Measurements from ENCODE around the gene ALDH18A1.

Gene ALDH18A1

DNA sequence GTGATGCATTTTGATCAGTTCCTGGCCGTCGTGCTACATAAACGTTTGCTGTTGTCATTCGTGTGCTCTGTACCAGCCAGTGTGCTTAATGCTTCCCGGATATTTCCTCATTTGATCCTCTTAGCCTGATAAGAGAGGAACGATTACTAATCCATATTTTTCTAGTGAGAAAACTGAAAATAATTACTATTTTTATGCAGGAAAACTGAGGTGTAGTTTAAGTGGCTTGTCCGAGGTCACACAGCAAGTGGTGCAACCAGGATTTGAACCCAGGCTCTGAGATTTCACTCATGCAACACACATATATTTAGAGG is 94.7 kb downstream of the ALDH18A1 start:
- DNase-seq (ENCODE audit: insufficient read length, low spot score) (no peak), FAIRE-seq (no peak)
- TF ChIP-seq POLR2AphosphoS5 (IDR thresholded peaks at IDR 0.05; ENCODE audit: low read depth, low read length) (no peak), POU2F2 (IDR thresholded peaks at IDR 0.05; ENCODE audit: low read depth, low read length) (no peak)

DNA sequence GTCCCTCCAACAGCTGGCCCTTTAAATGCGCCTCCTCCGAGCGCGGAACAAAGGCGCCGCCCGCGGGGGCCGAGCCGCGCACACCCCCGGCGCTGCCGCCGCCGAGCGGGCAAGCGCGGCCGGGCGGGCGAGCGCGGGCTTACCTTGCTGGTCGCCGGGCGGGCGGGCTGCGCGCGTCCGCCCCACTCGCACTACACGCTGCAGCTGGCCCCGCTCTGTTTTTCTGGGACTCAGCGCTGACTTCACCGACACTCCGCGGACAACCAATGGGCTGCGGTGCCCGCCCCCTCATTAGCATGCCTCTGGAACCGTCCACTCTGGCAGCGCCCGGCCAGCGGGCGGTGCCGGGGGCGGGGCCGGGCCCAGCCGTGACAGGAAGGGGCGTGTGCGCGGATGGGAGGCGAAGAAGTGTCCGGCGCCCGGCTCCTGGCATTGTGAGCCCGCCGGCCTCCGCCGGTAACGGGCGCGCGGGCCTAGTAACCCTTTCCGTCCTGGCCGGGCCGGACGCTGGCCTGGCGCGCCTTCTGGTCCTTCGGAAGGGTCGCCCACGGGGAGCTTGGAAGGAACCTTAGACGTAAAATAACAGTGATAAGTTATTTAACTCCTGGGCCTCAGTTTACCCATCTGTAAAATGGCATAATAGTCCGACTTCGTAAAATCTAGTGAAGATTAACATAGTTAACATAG is 95.2 kb downstream of the ALDH18A1 start, which contains the start of gene SORBS1:
Gene SORBS1 (minus strand): TSS at position 195 of the 687 bp plus-strand sequence. CDS start 120,236 bp downstream, outside the sequence.
- peak; percentile 93 for FAIRE-seq
- DNase-seq (ENCODE audit: insufficient read length, low spot score) = peak; percentile 96
- no peak for TF ChIP-seq POLR2AphosphoS5 (IDR thresholded peaks at IDR 0.05; ENCODE audit: low read depth, low read length)
- no peak for TF ChIP-seq PAX5 (IDR thresholded peaks at IDR 0.05; ENCODE audit: insufficient read depth, low read length, severe bottlenecking)
- 0 out of 2 replicates have a peak, but pooled peaks have one; percentile 23 for TF ChIP-seq POU2F2 (IDR thresholded peaks at IDR 0.05; ENCODE audit: low read depth, low read length)
- TF ChIP-seq POLR2A (IDR thresholded peaks at IDR 0.05; ENCODE audit: low read depth, low read length) = no peak
- no peak for TF ChIP-seq TAF1 (IDR thresholded peaks at IDR 0.05; ENCODE audit: low read depth, low read length)

DNA sequence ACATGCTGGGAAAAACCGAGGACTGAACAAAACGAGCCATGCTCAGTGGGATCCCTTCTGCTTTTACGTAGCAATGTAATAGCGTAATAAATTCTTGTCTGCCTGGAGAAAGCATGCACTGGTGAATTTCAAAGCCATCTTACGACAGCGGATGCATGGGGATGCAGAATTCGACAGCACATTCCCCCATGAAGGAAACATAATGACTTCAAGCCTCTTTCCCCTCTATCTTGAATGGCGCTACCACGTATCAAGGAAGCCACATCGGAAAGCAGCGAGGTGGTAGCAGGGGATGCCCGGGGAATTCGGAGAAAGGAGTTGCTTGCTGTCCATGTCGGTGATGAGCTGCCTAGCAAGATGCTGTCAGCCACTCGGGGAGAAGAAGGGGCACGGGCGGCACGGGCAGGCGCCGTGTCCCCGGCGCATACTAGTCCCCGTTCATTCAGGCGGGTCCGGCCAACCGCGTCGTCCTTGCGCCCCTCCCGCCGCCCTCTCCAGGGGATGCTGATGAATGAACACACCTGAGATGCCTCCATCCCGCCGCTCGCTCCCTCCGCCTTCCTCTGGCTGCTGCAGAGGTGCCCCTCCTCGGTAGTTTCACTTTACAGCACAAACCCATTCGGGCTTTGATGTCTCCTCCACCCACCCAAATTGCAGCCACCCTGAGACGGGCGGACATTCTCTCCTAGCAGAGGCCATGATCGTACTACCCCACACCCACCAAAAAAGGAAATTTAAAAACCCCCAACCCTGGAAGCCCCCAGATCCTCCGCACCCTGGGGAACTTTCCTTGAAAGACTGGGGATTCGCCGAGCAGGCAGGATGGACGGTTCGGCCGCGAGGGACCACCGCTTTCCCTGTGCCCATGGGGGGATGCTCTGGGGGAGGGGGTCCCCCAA is 96.0 kb downstream of the ALDH18A1 start:
- peak; percentile 60 for DNase-seq (ENCODE audit: insufficient read length, low spot score)
- FAIRE-seq = no peak
- TF ChIP-seq TAF1 (IDR thresholded peaks at IDR 0.05; ENCODE audit: low read depth, low read length) (no peak), PAX5 (IDR thresholded peaks at IDR 0.05; ENCODE audit: insufficient read depth, low read length, severe bottlenecking) (no peak)

DNA sequence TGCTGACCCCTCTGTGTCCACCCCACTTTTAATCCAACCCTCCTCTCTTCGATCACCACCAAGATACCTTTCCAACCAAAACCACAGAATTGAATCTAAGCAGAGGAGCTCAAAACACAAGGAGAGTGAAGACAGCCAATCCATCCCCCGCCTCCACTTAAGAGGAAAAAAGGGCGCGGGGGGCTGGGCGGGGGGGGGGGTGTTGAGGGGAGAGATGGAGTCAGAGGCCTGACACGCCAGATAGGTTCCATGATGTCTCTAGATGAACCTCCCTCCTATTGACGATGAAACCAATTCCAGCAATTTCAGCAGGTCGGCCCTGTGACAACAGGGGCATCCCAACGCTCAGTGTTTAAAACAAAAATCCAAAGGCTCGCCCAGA is 96.6 kb downstream of the ALDH18A1 start:
- no peak for DNase-seq (ENCODE audit: insufficient read length, low spot score)
- TF ChIP-seq SPI1 (IDR thresholded peaks at IDR 0.05; ENCODE audit: low read depth, low read length) = no peak
- no peak for TF ChIP-seq POLR2A (IDR thresholded peaks at IDR 0.05; ENCODE audit: low read depth, low read length)
- no peak for TF ChIP-seq POLR2AphosphoS5 (IDR thresholded peaks at IDR 0.05; ENCODE audit: low read depth, low read length)
- TF ChIP-seq POU2F2 (IDR thresholded peaks at IDR 0.05; ENCODE audit: low read depth, low read length) = no peak
- TF ChIP-seq TAF1 (IDR thresholded peaks at IDR 0.05; ENCODE audit: low read depth, low read length) = no peak
- FAIRE-seq = no peak

DNA sequence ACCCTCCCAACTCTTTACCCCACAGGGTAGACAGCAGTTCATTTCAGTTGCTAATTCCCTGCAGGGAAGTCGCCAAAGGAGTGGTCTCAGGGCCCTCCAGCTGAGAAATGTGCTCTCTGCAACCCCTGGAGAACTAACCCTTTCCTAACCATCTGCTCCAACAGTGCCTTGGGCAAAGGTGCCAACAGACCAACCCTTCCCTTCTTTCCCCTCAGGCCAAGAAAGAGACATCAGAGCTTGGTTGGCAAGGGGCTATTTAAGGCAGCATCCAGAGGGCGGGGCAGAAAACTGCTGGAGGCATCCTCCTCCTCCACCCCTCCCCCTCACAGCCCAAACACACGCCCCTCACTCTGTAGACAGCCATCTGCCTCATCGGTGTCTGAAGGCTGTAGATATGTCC is 97.0 kb downstream of the ALDH18A1 start:
- DNase-seq (ENCODE audit: insufficient read length, low spot score) (no peak), FAIRE-seq (no peak)
- TF ChIP-seq TAF1 (IDR thresholded peaks at IDR 0.05; ENCODE audit: low read depth, low read length) (no peak), POLR2A (IDR thresholded peaks at IDR 0.05; ENCODE audit: low read depth, low read length) (no peak), POU2F2 (IDR thresholded peaks at IDR 0.05; ENCODE audit: low read depth, low read length) (no peak), PAX5 (IDR thresholded peaks at IDR 0.05; ENCODE audit: insufficient read depth, low read length, severe bottlenecking) (no peak), SPI1 (IDR thresholded peaks at IDR 0.05; ENCODE audit: low read depth, low read length) (no peak), POLR2AphosphoS5 (IDR thresholded peaks at IDR 0.05; ENCODE audit: low read depth, low read length) (no peak)

DNA sequence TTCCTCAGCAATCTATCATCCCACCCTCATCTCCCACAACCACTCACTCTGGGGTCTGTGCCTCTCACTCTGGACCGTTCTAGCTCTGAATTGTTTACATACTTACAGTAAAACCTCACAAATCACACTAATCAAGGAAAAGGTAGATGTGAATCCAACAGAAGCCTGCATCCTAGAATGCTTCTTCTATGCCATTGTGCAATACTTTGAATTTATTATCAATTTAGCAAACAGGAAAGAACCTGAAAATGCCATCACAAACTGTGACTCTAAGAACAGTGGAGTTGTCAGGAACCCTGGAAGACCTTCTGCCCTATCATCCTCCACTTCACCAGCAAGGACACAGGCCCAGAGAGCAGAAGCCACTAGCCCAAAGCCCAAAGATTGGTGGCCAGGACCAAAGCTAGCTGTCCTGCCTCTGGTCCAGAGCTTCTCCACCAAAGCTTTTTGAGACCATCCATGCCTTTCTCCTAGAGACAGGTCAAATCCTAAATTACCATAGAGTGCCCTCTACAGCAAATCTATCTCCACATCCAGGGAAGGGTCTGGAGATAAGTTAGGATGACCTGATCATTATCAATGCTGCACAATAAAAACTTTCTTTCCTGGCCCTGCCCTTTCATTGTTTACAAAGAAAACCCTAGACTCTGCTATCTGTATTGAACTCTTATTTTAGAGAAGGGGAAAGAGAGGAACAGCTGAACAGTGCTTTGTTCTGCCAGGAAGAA is 97.8 kb downstream of the ALDH18A1 start:
- FAIRE-seq (no peak), DNase-seq (ENCODE audit: insufficient read length, low spot score) (no peak)
- TF ChIP-seq POLR2A (IDR thresholded peaks at IDR 0.05; ENCODE audit: low read depth, low read length) (no peak), SPI1 (IDR thresholded peaks at IDR 0.05; ENCODE audit: low read depth, low read length) (no peak), PAX5 (IDR thresholded peaks at IDR 0.05; ENCODE audit: insufficient read depth, low read length, severe bottlenecking) (no peak), POU2F2 (IDR thresholded peaks at IDR 0.05; ENCODE audit: low read depth, low read length) (no peak), TAF1 (IDR thresholded peaks at IDR 0.05; ENCODE audit: low read depth, low read length) (no peak), POLR2AphosphoS5 (IDR thresholded peaks at IDR 0.05; ENCODE audit: low read depth, low read length) (no peak)

DNA sequence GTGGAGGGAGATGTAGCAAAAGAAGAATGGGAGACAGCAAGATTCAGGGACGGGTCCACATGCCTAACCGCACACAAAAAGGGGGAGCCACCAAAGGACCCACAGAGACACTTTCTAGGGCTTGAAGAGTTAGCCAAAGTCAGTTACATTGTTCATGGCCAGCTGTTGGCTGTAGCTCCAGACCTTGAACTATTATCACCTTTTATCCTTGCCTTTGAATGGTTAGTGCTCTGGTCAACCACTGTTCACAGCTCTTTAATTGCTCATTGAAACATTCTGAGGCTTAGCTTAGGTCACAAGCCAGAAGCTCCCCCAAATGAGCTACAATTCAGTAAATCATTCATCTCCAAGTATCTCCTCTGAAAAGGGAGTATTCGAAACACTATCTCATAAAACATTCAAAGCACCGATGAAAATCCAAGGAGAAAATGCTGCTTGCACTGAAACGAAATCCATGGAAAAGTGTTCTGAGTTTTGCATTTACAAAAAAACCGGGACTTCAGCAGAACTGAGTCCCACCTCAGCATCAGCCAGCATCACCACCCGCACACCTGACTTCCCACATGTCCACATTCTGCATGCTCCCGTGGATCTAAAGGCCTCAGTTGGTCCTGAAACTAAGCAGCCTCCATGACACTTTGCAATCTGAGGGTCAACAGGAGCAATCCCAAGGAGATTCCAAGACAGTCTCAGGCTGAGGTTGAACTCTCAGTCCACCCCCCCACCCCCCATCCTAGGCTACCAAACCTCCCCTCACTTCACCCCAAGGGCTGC is 99.3 kb downstream of the ALDH18A1 start:
- FAIRE-seq (no peak), DNase-seq (ENCODE audit: insufficient read length, low spot score) (no peak)
- TF ChIP-seq PAX5 (IDR thresholded peaks at IDR 0.05; ENCODE audit: insufficient read depth, low read length, severe bottlenecking) = no peak
- no peak for TF ChIP-seq POLR2AphosphoS5 (IDR thresholded peaks at IDR 0.05; ENCODE audit: low read depth, low read length)
- TF ChIP-seq TAF1 (IDR thresholded peaks at IDR 0.05; ENCODE audit: low read depth, low read length) = no peak
- no peak for TF ChIP-seq POLR2A (IDR thresholded peaks at IDR 0.05; ENCODE audit: low read depth, low read length)
- TF ChIP-seq POU2F2 (IDR thresholded peaks at IDR 0.05; ENCODE audit: low read depth, low read length) = no peak
- TF ChIP-seq SPI1 (IDR thresholded peaks at IDR 0.05; ENCODE audit: low read depth, low read length) = no peak
